GM18867 (cell line): ENCODE measurements around the gene PTBP3.
A peak's percentile ranks its signal among the peaks of the same experiment; 100 is the strongest.

Experiments used
- ATAC-seq: cut with Tn5 transposase; IDR thresholded peaks from one replicate; pipeline ENCODE4 v1.9.1; 2021; ENCODE audit warnings: mild to moderate bottlenecking, moderate library complexity; ENCODE audit not compliant: unreplicated experiment

Gene PTBP3

DNA sequence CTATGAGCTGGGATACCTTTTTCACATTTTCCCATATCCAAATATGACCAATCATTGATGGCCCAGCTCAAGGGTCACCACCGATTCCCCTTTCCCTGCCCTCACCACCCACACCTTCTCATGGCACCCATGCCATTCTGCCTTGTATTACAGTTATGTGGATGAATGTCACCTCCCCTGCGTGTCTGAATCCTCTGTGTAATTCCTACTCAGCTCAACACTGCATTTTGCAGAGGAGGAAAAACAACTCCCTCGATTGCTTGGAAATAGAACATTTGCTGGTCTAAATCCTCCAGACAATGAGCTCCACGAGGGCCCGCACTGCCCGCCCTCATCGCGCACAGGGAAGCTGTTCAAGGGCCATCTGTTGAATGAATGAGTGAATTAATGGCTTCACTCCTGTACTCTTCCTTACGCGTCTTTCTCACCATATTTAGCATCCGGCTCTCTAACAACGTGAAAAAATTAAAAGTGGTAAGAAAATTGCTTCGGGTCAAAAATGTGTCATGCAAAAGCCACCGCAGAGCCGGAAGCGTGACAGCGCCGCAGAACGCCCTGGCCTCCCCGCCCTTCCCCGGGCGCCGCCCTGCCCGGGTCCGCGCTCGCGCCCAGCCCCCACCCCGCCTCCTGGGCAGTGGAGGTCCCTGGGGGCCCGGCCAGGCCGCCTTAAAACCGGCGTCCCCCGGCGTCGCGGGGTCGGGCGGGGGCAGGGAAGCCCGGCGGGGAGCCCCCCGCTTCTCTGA, 159.0 kb downstream of the PTBP3 start:
- ATAC-seq = peak; percentile 92

DNA sequence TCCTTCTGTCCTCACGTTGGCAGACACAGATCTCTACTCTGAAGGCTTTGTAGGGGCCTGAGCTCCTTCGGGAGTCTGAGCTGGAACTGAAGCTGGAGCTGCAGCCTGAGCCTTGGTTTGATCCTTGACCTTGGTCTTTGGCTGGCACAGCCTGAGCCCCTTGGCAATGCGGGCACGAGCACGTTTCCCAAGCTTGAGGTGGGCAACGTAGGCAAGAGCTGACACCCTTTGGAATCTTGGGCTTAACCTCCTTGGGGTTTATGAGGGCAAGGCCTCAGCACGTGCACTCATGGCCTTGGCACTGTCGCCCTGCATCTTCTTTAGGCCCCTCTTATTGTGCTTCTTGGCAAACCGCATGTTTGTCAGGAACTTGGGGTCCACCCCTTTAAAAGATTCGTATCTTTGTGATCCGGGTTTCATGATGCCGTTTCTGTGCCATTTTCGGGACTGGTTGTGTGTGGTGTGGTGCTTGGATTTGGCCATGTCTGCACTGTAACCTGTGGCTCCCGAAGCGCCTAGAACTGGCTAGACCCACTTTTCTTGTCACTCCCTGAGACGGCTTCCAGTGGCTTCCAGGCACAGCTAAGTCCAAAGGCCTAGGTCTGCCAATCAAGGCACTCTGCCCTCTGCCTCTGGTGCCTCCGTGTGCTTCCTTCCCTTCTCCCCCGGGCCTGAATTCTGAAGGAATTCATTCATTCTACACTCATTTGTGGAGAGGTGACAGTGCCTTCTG, 159.8 kb downstream of the PTBP3 start:
- no peak for ATAC-seq

DNA sequence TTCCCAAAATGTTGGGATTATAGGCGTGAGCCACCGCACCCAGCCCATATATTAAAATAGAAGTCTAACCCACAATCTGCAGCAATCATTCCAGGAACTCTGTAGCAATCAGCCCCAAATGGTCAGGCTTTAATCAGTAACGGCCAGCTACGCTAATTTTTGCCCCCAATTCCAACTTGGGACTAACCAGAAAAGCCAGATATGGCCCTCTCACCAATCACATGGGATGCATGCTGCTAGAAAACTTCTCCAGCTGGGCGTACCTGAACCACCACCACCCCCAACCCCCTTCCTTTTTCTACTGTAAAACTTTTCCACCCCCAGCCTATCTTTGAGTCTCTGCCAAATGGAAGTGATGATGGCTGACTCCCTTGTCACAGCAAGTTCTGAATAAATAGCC, 162.5 kb downstream of the PTBP3 start:
- no peak for ATAC-seq

DNA sequence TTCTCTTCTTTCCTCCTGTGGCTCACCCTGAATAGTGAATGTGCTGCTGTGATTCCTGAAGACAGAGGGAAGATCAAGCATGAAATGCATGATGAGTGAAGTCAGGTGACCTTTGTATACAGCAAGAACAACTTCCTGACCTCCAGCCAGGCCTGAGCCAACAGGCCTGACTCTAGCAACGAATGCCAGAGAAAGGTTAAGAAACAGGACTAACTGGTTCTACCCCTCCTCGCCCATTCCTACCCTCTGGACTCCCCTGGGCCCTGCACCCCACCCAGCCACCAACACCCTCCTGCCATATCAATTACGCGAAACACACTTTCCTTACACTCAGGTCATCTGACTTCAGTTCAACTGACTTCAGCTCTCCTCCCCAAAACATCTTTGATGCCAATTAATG, 163.2 kb downstream of the PTBP3 start:
- no peak for ATAC-seq

- no peak for ATAC-seq
Observed at GRCh38 chr9:112169368-112169767, 164.1 kb downstream of the PTBP3 start.

DNA sequence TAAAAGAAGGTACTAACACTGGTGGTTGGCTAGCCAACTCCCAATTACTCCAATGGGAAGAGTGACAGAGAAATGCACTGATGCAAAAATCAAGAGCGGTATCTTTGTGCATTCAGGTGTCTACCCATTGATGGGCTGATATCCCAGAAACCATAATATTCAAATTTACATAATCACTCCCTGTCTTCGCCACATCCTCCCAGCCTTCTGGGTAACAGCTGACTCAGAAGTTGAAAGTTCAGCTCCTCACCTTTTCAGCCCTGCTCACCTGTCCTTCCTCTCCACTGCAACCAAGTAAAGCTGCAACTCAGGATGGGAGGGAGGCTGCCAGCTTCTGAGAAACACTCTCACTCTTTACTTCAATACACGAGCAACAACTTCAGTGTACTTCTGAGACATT, 165.2 kb downstream of the PTBP3 start:
- ATAC-seq = no peak
